DMS53 treated with DMSO at 0.1 percent for 48 hours (cell line): ENCODE data around the gene CREB3L2.

Experiments used
- DNase-seq: peaks from one replicate; lab custom pipeline; 2025; ENCODE audit not compliant: unreplicated experiment; lab: John Stamatoyannopoulos, UW

The CREB3L2 gene

DNA sequence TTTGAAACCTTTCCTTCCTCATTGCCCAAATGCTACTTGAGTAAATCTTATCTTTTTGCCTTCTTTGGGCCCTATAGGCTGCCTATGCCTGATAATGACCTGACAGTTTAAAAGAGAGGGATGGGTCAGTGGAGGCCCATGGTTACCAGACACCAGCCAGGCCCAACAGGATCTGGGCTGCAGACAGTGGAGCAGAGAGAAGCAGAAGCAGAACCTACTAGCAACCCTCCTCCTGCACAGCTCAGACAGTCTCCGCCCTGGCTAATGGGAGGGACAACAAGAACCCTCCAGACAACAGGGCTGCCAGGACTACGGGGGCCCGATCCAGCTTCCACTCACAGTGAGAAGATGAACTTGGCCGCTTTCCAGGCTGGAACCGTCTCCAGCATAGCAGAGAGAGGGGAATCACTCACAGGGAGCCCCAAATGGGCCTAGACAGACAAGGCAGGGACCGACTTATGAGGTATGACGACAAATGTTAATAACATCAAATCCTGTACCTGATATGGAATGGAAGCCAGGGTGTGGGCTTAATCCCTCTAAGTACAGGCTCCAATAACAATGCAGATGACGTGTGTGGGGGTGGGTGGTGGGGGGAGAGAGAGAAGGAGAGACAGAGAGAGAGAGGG, 123.4 kb downstream of the CREB3L2 start:
- no peak for DNase-seq

DNA sequence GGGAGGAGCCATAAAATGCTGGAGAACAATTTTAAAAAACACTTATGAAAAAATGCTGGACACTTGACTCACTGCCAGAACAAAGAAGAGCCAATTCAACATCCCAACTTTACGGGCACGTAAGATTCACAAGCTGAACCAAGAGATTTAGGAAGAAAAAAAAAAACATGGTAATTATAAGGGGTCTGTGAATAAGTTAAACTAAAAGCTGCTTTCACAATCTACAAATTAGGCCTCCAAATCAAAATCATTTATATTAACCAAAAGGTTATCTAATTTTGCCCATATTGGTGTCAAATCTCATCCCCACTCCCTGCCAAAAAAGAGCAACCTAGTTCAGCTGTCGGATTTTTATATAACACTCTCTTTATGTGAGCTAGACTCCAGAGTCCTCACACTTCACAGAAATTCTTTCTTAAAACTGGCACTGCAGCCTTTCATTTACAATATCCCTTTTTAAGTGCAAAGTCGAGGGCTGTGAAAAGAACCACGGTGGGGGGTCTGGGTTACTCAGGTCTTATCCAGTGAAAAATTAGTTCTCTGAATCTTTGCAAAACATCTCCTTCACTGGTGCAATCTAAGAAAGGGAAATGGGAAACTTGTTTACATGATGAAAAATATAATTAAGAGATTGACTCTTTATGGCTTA, 124.7 kb downstream of the CREB3L2 start:
- DNase-seq = no peak

- DNase-seq = no peak
Observed at GRCh38 chr7:137875746-137876145, 126.1 kb downstream of the CREB3L2 start.

GRCh38 chr7:137873979-137874777, 127.7 kb downstream of the CREB3L2 start:
- DNase-seq = no peak

DNA sequence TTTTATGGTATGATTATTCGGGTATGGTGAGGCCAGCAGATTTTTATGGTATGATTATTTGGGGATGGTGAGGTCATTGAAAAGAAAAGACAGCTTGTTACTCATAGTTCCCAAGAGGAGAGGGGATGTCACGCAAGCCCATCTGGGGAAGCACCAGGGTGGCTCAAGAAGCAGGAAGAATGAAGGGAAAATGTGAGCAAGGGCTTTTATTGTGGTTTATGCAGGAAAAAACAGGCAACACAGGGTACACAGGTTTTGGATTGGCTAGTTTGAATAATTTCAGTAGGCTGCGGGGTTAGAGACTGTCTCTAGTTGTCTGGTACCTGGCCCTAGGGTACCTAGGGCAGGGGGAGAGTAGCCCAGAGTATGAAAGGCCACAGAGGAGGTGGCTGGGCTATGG, 128.4 kb downstream of the CREB3L2 start:
- no peak for DNase-seq

GRCh38 chr7:137871170-137871915, 130.5 kb downstream of the CREB3L2 start:
- no peak for DNase-seq

DNA sequence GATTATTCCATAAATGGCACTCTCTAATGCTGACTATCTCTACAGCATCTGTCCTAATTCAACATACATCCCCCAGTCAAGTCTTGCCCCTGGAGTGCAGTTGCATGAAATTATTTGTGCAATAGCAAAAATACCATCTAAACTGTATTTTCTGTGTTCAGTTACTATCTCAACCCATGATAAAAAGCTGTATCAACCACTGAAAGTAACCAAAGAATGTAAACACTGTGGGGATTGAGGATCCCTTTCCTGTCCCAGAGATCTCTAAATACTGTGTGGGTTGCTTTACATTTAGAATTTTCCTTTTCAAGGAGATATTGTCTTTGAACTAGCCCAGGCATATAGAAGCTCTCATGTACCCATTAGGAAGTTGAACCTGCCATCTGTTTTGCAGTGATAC, 131.2 kb downstream of the CREB3L2 start:
- no peak for DNase-seq

GRCh38 chr7:137870078-137870477, 131.8 kb downstream of the CREB3L2 start:
- no peak for DNase-seq

GRCh38 chr7:137869260-137869659, 132.6 kb downstream of the CREB3L2 start:
- no peak for DNase-seq

- DNase-seq = no peak
Observed at GRCh38 chr7:137867289-137867688, 134.6 kb downstream of the CREB3L2 start.

DNA sequence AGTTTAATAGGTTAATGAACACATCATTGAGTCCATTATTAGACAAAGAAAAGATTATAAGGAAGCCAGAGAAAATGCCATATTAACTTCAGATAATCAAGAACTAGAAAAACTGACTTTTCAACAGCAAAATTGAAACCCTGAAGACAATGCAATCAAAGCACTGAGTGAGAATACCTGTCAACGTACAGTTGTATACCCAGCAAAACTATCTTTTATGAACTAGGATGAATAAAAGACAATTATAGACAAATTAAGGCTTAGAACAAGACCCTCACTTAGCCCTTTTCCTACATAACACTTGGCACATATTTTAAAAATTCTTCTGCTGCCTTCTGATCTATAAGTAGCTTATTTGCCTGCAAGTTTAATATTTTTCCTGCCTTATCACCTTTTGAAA, 136.1 kb downstream of the CREB3L2 start:
- DNase-seq = no peak

GRCh38 chr7:137862964-137863363, 138.9 kb downstream of the CREB3L2 start:
- DNase-seq = no peak

DNA sequence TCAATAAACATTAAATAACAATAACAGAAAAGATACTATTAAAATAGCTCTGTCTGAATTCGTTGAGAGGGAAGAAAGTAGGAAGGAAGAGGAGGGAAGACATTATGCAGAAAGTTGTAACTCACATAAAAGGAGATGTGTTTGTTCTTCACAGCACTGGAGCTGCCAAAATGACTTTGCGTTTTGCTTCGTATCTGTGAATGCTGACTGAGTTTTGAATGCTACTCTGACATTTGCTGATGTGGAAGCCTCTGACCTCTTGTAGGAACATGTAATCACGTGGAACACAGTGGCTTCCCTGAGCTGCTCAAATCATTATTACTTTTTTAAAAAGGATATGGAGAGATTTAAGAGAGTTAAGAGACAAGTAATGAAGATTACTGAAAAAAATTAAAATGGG, 139.5 kb downstream of the CREB3L2 start:
- no peak for DNase-seq

- DNase-seq = no peak
Observed at GRCh38 chr7:137860542-137860941, 141.3 kb downstream of the CREB3L2 start.

- DNase-seq = no peak
Observed at GRCh38 chr7:137853053-137853452, 148.8 kb downstream of the CREB3L2 start.

- no peak for DNase-seq
Observed at GRCh38 chr7:137852108-137852507, 149.8 kb downstream of the CREB3L2 start.

- DNase-seq = no peak
Observed at GRCh38 chr7:137850972-137851945, 150.6 kb downstream of the CREB3L2 start.

- DNase-seq = no peak
Observed at GRCh38 chr7:137850571-137850970, 151.3 kb downstream of the CREB3L2 start.

DNA sequence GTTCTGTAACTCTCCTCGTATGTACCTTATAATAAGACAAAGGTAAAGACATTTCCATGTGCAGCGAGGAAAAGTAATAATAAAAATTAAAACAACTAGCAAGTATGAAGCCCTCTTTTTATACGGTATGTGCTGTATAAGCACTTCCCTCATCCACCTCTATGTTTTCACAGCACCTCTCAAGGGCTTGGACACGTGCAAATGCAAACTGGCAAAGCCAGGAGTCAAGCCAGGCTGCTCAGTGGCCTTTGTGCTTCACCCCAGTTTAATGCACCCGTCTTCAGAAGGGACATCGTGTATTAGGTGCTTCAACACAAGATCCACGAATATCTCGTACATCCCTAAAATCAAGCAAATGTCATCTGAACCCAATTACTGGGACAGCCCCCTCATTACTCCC, 153.8 kb downstream of the CREB3L2 start:
- no peak for DNase-seq

DNA sequence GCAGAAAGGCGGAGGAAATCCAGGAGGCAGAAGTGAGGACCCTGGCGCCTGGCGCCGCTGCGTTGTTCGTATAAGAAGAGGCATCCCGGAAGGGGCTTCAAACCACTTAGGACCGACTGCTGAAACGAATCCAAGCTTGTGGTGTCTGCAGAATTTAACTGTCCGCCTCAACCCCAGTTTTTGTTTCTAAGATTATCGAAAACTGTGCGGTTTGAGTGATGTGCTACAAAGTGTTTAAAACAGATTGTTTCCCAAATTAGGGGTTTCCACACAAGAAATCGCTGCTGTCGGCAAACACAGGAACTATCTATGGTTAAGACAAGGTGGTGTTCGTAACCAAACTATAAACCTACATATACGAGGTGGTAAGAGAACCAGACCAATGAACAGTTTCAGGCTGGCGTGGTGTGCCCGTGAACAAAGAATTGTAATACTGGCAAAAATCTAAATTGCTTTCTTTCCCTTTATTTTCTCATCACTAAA, 154.3 kb downstream of the CREB3L2 start:
- no peak for DNase-seq
